NB4 (cell line): ENCODE results near the gene CCDC14.

ENCODE experiments used
- CTCF ChIP-seq: IDR thresholded peaks from one replicate; pipeline ENCODE4 v1.5.1; 2012; ENCODE audit warnings: low read depth, low read length
- MAX ChIP-seq: IDR thresholded peaks from 2 replicates; pipeline ENCODE4 v1.6.1; 2011; ENCODE audit warnings: low read depth, low read length
- POLR2A ChIP-seq: IDR thresholded peaks from 2 replicates; pipeline ENCODE4 v1.6.1; 2011; ENCODE audit warnings: mild to moderate bottlenecking; ENCODE audit not compliant: insufficient read length; ENCODE audit errors: extremely low read depth

GRCh38 chr3:123880998-123881561, 79.9 kb downstream of the CCDC14 start:
- no peak for TF ChIP-seq POLR2A
- no peak for TF ChIP-seq MAX
- peak; percentile 38 for TF ChIP-seq CTCF
